NCI-H1417 (cell line): ENCODE data around the gene HMGN1.
"Not testable (repeated sequence)": the region's sequence is repeated elsewhere in the genome, so short reads cannot be mapped to it uniquely, and the experiment has no call there.

Experiments used
- DNase-seq, 3 experiments: peaks; one replicate each; lab custom pipeline; 2025; lab: John Stamatoyannopoulos, UW

Gene HMGN1, protein sequence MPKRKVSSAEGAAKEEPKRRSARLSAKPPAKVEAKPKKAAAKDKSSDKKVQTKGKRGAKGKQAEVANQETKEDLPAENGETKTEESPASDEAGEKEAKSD

DNA sequence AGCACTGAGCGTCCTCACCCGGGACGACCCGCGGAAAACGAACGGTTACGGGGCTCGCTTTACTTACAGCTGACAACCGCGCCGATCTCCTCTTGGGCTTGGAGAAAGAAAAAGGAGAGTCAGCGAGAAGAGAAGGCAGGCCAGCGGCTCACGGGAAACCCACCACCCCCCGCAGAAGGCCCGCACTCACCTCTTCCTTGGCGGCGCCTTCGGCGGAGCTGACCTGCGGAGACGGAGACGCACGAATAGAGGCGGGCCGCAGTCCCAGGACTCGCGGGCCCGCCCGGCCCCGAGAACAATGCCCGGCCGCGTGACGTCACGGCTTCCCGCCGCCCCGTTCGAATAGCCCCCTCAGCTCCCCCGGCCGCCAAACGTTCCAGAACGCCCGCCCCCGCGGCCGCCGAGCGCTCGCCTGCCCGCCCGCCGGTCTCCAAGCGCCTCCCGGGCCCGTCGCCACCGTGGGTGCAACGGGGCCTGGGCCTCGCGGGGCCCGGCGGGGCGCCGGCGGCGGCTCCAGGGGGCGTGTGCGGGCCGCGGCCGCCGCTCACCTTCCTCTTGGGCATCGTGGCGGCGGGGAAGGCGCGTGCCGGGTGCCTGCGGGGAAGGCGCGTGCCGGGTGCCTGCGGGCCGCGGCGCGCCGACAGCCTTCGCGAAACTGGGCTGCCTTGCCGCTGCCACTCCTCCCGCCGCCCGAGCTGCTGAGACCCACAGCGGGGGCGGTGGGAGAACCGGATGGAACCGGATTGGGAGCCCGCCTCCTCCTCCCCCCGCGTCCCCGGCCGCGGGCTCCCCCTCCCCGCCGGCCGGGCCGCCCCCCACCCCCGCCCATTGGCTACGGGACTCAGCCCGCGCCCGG, at the start of gene HMGN1:
TSS of gene HMGN1 (minus strand) at position 734 of the 856 bp plus-strand sequence. CDS start at position 563, 171 bp downstream.
- DNase-seq = peak; percentile 96 to 99 (median 98)

DNA sequence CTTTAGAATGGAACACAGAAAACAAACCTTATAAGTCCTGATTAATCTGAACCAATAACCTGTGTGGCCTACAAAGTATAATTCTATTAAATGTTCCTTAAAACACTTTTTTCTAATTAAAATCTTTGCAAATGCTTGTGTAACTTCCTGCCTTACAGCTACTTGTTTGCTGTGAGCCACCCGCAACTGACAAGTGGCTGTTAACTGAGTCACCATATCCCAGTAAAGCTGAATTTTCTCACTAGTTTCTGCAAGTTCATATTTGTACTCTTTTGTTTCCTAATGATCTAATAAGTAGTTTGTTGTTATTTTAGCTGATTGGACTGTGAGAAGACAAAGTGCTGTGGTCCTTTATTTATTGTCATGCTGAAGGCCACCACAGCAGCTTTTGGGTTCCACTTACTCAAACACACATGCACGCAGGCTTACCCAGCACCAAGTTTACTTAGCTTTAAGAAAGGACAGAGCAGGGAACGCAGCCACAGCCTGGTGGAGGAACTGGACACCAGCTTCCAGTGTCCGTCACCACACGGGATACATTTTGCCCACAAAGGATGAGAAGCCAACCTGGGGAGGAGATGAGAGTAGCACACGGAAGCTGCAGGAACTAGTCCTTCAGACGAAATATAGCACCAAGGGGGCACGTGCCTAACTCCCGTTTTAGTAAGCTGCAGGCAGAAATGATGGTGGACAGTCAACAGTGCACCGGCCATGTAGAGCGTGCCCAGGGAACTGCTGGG, 48.9 kb upstream of the HMGN1 start:
- DNase-seq = no peak

DNA sequence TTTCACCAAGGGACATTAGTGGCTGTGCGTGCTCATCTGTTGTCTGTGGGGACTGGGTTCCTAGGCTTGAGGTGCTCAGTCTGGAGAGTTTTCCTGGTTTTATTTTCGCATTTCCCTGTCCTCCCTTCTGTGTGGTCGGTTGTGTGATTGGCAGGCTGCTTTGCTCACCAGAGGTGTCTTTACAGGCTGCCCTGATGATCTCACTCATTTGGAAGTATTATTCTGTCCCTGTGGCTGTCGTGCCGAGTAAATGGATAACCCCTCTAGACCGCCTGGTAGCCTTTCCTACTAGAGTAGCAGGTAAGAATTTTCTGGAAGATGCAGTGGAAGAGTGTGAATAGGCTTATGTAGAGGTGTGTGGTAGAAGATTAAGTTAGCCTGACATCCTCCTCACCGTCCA, 44.1 kb upstream of the HMGN1 start:
- DNase-seq = no peak

DNA sequence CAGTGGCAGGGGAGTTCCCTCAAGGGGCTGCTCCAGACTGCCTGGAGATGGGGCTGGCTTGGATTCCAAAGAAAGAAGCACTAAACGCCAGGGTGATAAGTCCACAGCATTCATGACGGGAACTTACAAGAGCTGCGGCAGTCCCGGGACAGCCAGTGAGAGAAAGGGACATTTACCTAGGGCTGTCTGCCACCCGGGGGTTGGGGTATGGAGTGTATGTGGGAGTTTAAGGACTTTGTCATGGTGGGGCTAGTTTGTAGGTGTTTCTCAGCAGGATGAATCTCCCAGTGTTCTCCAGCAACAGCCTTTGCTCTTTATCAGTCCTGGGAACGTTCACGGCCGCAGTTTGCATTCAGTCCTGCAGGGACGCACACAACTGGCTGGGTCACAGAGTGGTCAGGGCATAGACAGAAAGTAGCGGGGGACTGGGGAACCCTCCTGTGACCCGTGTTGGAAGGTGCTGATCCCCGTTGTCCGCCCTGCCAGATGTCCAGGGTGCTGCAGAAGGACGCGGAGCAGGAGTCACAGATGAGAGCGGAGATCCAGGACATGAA, 41.4 kb upstream of the HMGN1 start:
- DNase-seq = no peak

DNA sequence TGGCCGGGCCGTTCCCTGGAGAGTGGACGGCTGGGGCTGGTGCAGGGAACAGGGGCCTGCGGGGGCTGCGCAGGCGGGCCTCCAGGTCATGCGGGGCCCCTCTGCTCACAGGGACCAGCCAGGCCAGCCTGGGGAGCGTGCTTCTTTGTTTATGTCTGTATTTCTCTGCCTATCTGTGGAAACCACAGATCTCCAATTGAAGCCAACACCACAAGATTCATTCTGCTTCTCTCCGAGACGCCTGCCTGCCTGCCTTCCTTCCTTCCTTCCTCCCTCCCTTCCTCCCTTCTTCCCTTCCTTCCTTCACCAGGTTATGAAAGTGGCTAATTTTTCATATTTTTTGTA, 39.9 kb upstream of the HMGN1 start:
- DNase-seq = no peak

DNA sequence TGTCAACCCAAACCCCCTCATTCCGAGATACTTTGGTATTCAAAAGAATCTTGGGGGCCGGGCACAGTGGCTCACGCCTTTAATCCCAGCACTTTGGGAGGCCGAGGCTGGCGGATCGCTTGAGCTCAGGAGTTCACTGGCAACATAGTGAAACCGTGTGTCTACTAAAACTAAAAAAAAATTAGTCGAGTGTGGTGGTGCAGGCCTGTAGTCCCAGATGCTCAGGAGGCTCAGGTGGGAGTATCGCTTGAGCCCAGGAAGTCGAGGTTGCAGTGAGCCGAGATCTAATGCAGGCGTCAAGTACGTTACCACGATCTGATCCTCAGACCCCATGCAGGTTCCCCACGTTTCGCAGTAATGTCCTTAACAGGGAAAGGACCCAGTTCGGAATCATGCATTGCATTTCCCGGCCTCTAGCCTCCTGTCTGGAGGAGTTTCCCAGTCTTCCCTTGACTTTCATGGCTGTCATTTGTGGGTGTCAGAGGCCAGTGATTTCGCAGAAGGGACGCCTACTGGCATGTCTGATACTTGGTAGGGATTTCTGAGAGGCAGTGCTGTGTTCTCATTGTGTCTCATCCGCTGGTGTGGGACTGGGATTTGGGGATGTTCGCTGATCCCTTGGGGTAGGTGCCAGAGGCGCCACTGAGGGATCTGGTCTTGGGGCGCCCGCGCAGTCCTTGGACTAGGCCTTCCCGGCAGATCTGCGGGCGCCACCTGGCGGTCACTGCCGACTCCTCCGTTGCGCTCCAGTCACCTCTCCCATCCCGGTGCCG, 39.3 kb upstream of the HMGN1 start:
- peak in 1 of 3 experiments; percentile 89 for DNase-seq

DNA sequence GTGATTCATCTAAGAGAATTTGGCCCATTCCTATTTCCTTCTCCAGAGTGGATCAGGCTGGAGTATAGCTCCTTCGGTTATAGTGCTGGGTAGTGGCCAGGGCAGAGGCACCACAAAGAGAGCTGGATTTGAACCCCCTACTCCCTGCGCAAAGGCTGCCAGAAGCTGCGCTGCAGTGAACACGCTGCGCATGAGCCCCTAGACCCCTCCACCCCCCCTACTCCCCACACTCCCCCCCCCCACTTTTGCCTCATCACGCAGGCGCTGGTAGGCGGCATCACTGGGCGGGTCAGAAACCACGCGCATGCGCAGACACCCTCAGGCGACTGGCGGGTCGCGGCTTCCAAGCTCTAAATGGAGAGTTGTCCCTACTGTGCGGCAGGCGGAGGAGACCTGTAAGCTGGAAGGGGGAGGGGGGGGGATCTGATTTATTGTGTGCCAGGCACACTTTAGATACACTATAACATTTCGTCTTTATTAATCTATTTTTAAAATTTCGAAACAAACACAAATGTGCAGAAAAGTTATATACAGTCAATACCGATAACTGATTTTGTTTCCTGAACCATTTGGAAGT, 38.7 kb upstream of the HMGN1 start:
- DNase-seq = peak in 1 of 3 experiments; percentile 94

DNA sequence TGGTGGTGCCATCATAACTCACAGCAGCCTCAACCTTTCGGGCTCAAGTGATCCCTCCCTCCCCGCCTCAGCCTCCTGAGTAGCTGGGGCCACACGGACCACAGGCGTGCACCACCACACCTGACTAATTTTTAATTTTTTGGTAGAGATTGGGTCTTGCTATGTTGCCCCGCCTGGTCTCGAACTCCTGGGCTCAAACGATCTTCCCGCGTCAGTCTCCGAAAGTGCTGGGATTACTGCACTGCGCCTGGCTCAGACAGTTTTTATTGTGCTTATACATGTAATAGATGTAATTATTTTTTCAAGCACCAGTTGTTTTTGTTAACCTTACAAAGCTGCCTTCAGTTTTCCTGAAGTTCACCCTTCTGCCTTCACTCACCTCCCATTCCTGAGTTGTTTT, 38.0 kb upstream of the HMGN1 start:
- DNase-seq = no peak

DNA sequence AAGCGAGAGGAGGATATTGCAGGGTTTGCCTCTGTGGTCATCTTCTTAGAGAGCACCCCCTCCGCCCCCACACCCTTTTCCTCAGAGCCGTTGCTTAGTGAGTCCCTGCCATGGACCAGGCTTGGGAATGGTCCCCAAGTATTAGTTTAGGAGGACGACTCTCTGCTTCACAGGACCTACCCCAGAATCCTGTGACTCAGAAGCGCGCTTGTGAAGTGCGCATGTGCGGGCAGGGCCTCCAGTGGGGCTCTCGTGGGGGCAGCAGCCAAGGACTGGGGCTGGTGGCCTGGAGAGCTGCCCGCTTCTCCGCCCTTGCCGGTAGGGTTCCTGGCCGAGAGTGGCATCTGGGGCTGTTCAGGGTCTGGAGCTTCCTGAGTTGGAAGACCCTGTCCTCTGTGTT, 37.3 kb upstream of the HMGN1 start:
- DNase-seq = no peak

DNA sequence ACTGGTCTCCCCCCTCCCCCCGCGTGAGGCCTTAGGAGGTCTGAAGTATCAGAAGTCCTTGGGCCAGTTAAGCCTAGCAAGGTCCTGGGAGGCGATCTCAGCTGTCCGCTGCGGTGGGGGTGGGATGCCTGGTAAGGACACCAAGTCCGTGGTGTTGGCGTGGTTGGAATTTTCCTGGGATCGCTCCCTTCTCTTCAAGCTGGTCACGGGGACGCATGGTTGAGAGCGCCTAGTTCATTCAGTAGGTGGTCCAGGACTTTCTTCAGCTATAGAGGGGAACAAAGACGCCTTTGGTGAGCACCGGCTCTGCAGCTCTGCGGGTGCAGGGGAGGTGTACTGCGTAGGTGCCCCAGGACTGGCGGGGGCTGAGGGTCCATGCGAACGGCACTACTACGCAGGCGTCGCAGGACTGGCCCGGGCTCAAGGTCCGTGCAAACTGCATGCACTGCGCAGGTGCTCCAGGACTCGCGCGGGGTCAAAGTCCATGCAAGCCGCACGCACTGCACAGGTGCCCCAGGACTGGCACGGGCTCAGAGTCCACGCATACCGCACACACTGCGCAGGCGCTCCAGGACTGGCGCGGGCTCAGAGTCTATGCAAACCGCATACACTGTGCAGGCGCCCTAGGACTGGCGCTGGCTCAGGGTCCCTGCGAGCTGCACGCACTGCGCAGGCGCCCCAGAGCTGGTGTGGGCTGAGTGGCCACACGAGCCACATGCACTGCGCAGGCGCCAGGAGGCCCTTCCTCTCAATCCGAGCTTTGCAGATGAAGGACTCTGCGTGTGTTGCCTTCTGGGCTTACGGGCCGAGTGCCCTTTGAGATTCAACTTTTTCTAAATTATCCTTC, 36.6 kb upstream of the HMGN1 start:
- peak in 1 of 3 experiments; percentile 71 for DNase-seq

DNA sequence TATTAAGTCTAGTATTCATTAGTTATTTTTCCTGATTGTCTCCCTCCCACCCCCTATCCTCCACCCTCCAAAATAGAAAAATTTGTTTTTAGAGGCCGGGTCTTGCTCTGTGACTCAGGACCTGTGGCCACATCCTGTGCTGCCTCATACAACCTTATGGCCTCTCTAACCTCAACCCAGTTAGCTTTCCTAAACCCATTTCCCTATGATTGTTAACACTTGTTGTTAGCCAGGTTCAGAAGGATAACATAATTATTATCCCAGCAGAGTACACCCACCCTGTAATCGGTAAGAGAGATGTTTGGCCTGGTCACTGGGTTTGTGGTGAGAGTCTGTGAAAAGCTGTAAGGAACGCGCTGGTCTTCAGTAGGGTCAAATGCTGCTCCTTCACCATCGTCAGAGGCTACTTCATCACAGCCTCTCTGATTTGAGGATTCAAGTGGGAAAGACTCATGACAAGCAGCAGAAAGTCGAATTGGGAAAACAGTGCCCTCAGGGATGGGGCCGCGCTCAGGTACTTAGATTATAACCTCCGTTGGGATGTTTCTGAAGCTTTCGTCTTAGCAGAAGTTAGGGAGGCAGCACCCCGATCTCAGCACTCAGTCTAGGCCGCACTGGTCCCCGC, 35.9 kb upstream of the HMGN1 start:
- no peak for DNase-seq

DNA sequence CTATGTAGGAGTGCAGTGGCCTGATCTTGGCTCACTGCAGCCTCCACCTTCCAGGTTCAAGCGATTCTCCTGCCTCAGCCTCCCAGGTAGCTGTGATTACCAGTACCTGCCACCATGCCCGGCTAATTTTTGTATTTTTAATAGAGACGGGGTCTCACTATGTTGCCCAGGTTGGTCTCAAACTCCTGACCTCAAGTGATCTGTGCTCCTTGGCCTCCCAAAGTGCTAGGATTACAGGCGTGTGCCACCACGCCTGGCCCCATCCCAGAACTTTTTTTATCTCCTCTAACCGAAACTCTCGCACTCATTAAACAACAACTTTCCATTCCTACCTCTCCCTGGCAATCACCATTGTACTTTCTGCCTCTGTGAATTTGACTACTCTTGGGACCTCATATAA, 33.2 kb upstream of the HMGN1 start:
- DNase-seq = not testable (repeated sequence)

DNA sequence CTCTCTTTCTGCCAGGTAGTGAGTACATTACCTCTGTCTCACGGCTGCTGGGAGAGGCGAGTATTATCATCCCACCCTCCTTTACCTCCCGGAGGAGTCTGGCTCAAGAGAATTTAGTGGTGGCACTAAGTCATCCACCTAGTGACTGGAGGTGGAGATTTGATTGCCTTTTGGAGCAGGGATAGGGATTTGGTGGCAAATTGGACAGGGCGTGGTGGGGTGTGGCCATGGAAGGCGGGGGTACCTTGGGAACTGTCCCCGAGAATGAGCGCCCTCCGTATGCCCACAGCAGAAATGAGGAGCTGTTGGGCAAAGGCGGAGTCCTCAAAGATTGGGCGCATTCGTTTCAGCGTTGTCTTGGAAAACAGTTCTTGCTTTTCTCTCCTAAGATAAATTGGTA, 32.1 kb upstream of the HMGN1 start:
- no peak for DNase-seq

DNA sequence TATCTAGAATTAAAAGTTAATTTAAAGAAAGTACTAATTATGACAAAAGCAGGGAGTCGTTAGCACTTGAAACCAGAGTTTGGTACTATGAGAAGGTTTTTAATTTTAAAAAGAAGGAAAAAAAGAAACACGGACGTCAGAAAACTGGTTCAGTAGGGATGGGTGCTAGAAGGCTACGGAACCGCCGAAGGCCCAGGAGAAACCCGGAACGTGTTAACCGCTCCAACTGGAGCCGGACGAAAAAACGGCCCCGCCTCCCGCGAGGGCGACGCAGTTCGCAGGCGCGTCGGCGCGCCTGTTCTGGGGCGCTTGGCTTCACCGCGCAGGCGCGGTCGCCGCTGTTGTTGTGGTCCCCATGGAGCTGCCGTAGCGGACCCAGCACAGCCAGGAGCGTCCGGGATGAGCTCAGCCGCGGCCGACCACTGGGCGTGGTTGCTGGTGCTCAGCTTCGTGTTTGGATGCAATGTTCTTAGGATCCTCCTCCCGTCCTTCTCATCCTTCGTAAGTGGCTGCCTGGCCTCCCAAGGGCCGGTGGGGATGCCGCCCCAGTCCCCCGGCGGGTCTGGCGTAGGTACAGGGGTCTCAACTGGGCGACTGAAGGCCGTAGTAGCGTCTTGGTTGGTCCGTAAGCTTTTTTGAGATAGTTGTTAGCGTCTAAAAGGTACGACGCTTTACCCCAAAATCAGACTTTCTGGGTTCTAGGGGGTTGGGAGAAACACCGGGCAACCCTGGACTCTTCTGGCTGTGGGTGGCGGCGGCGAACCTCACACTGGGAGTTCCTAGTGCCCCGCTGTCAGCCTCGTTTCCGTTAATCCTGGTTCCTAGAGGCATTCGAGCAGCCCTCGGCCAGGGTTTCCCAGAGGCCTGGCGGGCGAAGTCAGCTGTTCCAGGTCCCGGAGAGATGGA, 31.4 kb upstream of the HMGN1 start:
- peak; percentile 93 to 97 (median 96) for DNase-seq

DNA sequence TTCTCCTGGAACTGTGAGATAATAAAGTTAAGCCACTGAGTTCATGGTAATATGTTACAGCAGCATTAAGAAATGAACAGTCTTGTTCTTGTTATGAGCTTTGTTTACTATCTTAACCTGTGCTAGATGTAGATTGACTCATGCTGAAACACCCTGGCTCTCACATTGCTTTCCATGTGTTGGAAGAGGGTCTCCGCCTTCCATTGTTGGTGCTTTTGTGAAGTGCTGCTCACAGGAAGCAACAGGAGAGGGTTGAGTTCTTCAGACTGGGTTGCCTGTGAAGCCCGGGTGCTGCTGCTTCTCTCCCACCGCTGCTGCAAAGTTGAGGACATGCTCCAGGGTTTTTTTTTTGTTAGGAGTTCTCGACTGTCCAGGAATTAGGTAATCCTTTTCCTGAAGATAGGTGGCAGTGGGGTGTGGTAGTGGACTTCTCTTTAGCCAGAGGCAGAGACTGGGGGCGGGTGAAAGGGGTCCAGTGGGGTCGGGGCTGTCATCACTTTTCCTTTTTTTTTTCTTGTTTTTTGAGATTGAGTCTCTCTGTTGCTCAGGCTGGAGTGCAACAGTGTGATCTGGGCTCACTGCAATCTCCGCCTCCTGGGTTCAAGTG, 28.7 kb upstream of the HMGN1 start:
- DNase-seq = peak in 1 of 3 experiments; percentile 12

DNA sequence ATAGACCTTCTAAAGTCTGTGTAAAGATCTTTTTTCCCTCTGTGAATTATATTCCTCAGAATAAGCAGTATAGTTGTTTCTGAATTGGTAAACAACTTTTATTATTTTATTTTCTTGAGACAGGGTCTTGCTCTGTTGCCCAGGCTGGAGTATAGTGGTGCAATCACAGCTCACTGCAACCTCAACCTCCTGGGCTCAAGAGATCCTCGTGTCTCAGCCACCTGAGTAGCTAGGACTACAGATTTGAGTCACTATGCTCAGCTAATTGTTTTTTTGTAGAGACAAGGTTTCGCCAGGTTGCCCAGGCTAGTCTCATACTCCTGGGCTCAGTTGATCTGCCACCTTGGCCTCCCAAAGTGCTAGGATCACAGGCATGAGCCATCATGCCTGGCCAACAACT, 26.6 kb upstream of the HMGN1 start:
- DNase-seq = no peak

DNA sequence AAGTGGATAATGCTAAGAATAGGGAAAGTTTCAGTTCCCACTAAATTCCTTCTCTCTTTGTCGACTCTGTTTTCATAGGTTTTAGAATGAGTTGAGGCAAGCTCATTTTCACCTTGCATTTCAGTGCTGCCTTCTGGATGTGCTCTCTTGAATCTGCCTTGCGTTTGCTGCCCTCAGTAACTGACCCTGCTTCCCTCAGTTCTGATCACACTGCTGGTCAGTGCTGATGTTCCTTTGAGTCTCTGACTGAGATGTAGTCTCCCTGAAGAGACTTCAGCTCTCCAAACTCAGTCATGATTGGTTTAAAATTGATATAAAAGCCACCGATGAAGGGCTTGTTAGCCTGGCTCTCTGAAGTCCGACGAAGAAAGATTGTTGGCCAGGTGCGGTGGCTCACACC, 25.2 kb upstream of the HMGN1 start:
- no peak for DNase-seq

DNA sequence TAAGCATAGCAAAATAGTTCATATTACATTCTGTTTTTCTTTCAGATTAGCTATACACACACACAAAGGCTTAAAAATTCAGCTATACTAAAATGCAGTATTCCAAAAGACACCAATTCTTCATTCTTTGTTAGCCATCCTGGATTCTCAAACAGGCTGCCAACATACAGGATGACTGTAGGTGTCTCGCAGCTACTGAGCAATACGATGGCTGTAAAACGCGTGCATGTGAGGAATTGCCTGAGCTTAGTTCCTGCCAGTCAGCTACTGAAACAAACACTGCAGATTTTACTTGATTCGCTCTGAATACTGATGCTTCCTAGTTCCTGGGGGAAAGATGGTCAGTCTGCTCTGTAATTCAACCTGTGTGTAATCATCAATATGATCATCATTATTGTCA, 24.7 kb upstream of the HMGN1 start:
- peak in 1 of 3 experiments; percentile 52 for DNase-seq

DNA sequence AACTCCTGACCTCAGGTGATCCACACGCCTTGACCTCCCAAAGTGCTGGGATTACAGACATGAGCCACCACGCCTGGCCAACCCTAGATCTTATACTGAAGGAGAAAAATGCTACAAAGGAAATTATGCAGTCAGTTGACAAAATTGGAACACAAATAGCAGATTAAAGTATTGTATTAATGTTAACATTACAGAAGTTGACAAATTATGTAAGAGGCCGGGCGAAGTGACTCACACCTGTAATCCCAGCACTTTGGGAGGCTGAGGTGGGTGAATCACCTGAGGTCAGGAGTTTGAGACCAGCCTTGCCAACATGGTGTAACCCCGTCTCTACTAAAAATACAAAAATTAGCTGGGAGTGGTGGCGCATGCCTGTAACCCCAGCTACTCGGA, 21.0 kb upstream of the HMGN1 start:
- not testable (repeated sequence) for DNase-seq
